Daoy (cell line): ENCODE measurements around the gene GRM4. TPM values are rescaled to one million over a fixed set of nuclear protein-coding genes. Genes with fewer than 3 reads are reported as not detected.
A peak's percentile ranks its signal among the peaks of the same experiment; 100 is the strongest.
"Not testable (repeated sequence)": the region's sequence is repeated elsewhere in the genome, so short reads cannot be mapped to it uniquely, and the experiment has no call there.

Experiments
- DNase-seq: peaks from one replicate; pipeline ENCODE4 v3.0.0-alpha.2; 2015; ENCODE audit warnings: low read depth
- total RNA-seq: library from RNA; depleted of rRNA; stranded (reverse); fragments of >200 nt; shearing (Covaris generic); gene quantifications from 2 replicates; pipeline ENCODE4 v1.2.3, GENCODE V29; 2014

The GRM4 gene
- total RNA-seq, 1 experiment from 2014 or later, result 0.06 TPM

GRCh38 chr6:34045771-34046170 lies 100.1 kb downstream of the GRM4 start:
- no peak for DNase-seq

- DNase-seq, result no peak
Measured at GRCh38 chr6:34044945-34045595, 100.8 kb downstream of the GRM4 start.

GRCh38 chr6:34043359-34043758 lies 102.5 kb downstream of the GRM4 start:
- no peak for DNase-seq

GRCh38 chr6:34041998-34042397 lies 103.9 kb downstream of the GRM4 start:
- not testable (repeated sequence) for DNase-seq

GRCh38 chr6:34041385-34041784 lies 104.5 kb downstream of the GRM4 start:
- no peak for DNase-seq

- DNase-seq, result no peak
Measured at GRCh38 chr6:34039943-34040342, 105.9 kb downstream of the GRM4 start.

- no peak for DNase-seq
Measured at GRCh38 chr6:34037151-34037550, 108.7 kb downstream of the GRM4 start.

GRCh38 chr6:34036357-34037069 lies 109.4 kb downstream of the GRM4 start:
- DNase-seq, result no peak

GRCh38 chr6:34035704-34036356 lies 110.1 kb downstream of the GRM4 start:
- no peak for DNase-seq

GRCh38 chr6:34035161-34035560 lies 110.7 kb downstream of the GRM4 start:
- DNase-seq, result no peak

GRCh38 chr6:34032856-34033255 lies 113.0 kb downstream of the GRM4 start:
- no peak for DNase-seq

- no peak for DNase-seq
Measured at GRCh38 chr6:34031625-34032383, 114.1 kb downstream of the GRM4 start.

GRCh38 chr6:34030831-34031624 lies 114.9 kb downstream of the GRM4 start:
- DNase-seq, result no peak

- no peak for DNase-seq
Measured at GRCh38 chr6:34029489-34030280, 116.2 kb downstream of the GRM4 start.

GRCh38 chr6:34028691-34029360 lies 117.1 kb downstream of the GRM4 start:
- DNase-seq, result no peak

- no peak for DNase-seq
Measured at GRCh38 chr6:34027939-34028441, 117.9 kb downstream of the GRM4 start.

GRCh38 chr6:34027445-34027936 lies 118.4 kb downstream of the GRM4 start:
- peak; percentile 67 for DNase-seq

GRCh38 chr6:34025861-34026260 lies 120.0 kb downstream of the GRM4 start:
- no peak for DNase-seq

- DNase-seq, result no peak
Measured at GRCh38 chr6:34025112-34025807, 120.6 kb downstream of the GRM4 start.
